Type B pancreatic cell (in vitro differentiated cells): Measurements from ENCODE around the gene APOB. TPM values are rescaled to one million over a fixed set of nuclear protein-coding genes. Genes with fewer than 3 reads are reported as not detected.

Source experiments
- DNase-seq: peaks from one replicate; pipeline ENCODE4 v3.0.0; 2021; ENCODE audit warnings: mixed read lengths; ENCODE audit not compliant: unreplicated experiment; ENCODE audit errors: extremely low spot score
- H3K27ac Mint-ChIP-seq: 2 replicates; pipeline ENCODE4 v1.8.0; 2021; ENCODE audit warnings: mild to moderate bottlenecking, mixed read lengths
- H3K27me3 Mint-ChIP-seq: 2 replicates; pipeline ENCODE4 v1.8.0; 2021; ENCODE audit warnings: mixed read lengths
- H3K36me3 Mint-ChIP-seq: 2 replicates; pipeline ENCODE4 v1.8.0; 2021; ENCODE audit warnings: mixed read lengths
- H3K4me1 Mint-ChIP-seq: one replicate; pipeline ENCODE4 v1.8.0; 2021; ENCODE audit warnings: mixed read lengths; ENCODE audit not compliant: unreplicated experiment
- H3K4me3 Mint-ChIP-seq: 2 replicates; pipeline ENCODE4 v1.8.0; 2021; ENCODE audit warnings: mild to moderate bottlenecking, mixed read lengths
- H3K9me3 Mint-ChIP-seq: 2 replicates; pipeline ENCODE4 v1.8.0; 2021; ENCODE audit warnings: mixed read lengths
- CTCF ChIP-seq: fragments of 200-600 bp; sonication (generic); conservative IDR thresholded peaks from 2 replicates; pipeline ENCODE4 v1.5.0; 2021; ENCODE audit warnings: antibody characterized with exemption, mild to moderate bottlenecking
- total RNA-seq: library from RNA; stranded (reverse); gene quantifications from 2 replicates; pipeline ENCODE4 v1.2.1, GENCODE V29; 2021; ENCODE audit warnings: low replicate concordance

APOB gene
- total RNA-seq, 1 donor from 2014 or later = 19.6 TPM

GRCh38 chr2:21040468-21041377, 3.1 kb downstream of the APOB start:
- H3K27ac Mint-ChIP-seq = no peak overlapping the region
- peaks cover 5% of the 10 kb centered on the region for H3K4me1 Mint-ChIP-seq
- no peak overlapping the region for H3K4me3 Mint-ChIP-seq
- no peak for TF ChIP-seq CTCF
- peaks cover 42% of the 10 kb centered on the region for H3K27me3 Mint-ChIP-seq
- no peaks in the 10 kb centered on the region for H3K36me3 Mint-ChIP-seq
- no peaks in the 10 kb centered on the region for H3K9me3 Mint-ChIP-seq
- no peak for DNase-seq

- Mint-ChIP-seq H3K27me3 (peaks cover 35% of the 10 kb centered on the region), H3K4me1 (peaks cover 5% of the 10 kb centered on the region), H3K4me3 (no peak overlapping the region), H3K9me3 (no peaks in the 10 kb centered on the region), H3K36me3 (no peaks in the 10 kb centered on the region), H3K27ac (no peak overlapping the region)
- TF ChIP-seq CTCF = no peak
- no peak for DNase-seq
Measured at GRCh38 chr2:21039979-21040467, 3.9 kb downstream of the APOB start.

- H3K27ac Mint-ChIP-seq = no peak overlapping the region
- H3K4me1 Mint-ChIP-seq = peaks cover 5% of the 10 kb centered on the region
- H3K27me3 Mint-ChIP-seq = peaks cover 26% of the 10 kb centered on the region
- no peaks in the 10 kb centered on the region for H3K36me3 Mint-ChIP-seq
- H3K9me3 Mint-ChIP-seq = no peaks in the 10 kb centered on the region
- no peak overlapping the region for H3K4me3 Mint-ChIP-seq
- TF ChIP-seq CTCF = no peak
- no peak for DNase-seq
Measured at GRCh38 chr2:21039080-21039556, 4.8 kb downstream of the APOB start.

- Mint-ChIP-seq H3K27ac (no peak overlapping the region), H3K4me3 (no peak overlapping the region), H3K9me3 (no peaks in the 10 kb centered on the region), H3K27me3 (peaks cover 26% of the 10 kb centered on the region), H3K36me3 (no peaks in the 10 kb centered on the region), H3K4me1 (peaks cover 5% of the 10 kb centered on the region)
- TF ChIP-seq CTCF = no peak
- DNase-seq = no peak
Measured at GRCh38 chr2:21038403-21039073, 5.3 kb downstream of the APOB start.

GRCh38 chr2:21037671-21038108, 6.2 kb downstream of the APOB start:
- Mint-ChIP-seq H3K36me3 (no peaks in the 10 kb centered on the region), H3K4me3 (no peak overlapping the region), H3K9me3 (no peaks in the 10 kb centered on the region), H3K4me1 (peaks cover under 1% of the 10 kb centered on the region), H3K27me3 (peaks cover 20% of the 10 kb centered on the region), H3K27ac (no peak overlapping the region)
- DNase-seq = no peak
- TF ChIP-seq CTCF = no peak
